Ovary (tissue), 9 donors: ENCODE data around the gene TRMU. TPM values are rescaled to one million over a fixed set of nuclear protein-coding genes. Genes with fewer than 3 reads are reported as not detected.

Experiments used
- DNase-seq, 5 donors: peaks; one replicate each; pipeline ENCODE4 v3.0.0-alpha.2; 2019 to 2020
- H3K27ac ChIP-seq, 2 donors: fragments of 200-600 bp; one replicate each; pipeline versions ENCODE4 v1.5.1 to v1.8.0; 2019 to 2022
- H3K27me3 ChIP-seq: fragments of 200-600 bp; one replicate; pipeline ENCODE4 v1.8.0; 2022
- H3K36me3 ChIP-seq: fragments of 200-600 bp; sonication (generic); one replicate; pipeline ENCODE4 v1.5.1; 2019
- H3K4me1 ChIP-seq: one replicate; pipeline ENCODE4 v1.8.1; 2013; ENCODE audit warnings: mild to moderate bottlenecking, moderate library complexity; ENCODE audit not compliant: insufficient read depth
- H3K4me3 ChIP-seq: fragments of 200-600 bp; sonication (generic); one replicate; pipeline ENCODE4 v1.5.1; 2017
- H3K9me3 ChIP-seq, 2 donors: fragments of 200-600 bp in 1 of 2; sonication (generic) in 1 of 2; one replicate each; pipeline versions ENCODE4 v1.5.1 to v1.8.1; 2013 to 2019; ENCODE audit warnings: mild to moderate bottlenecking in 1 of 2, moderate library complexity in 1 of 2
- EP300 ChIP-seq: sonication (generic); formaldehyde crosslinking; IDR thresholded peaks from one replicate; pipeline ENCODE4 v1.6.1; 2017; ENCODE audit warnings: antibody characterized with exemption
- POLR2A ChIP-seq: fragments of 450-650 bp; IDR thresholded peaks from one replicate; pipeline ENCODE4 v1.6.1; 2017; ENCODE audit warnings: antibody characterized with exemption, mild to moderate bottlenecking, moderate library complexity
- WGBS, 3 donors: extraction: QIAGEN DNeasy Blood & Tissue Kit in 1 of 3; methylation state at CpG; one replicate each; pipeline versions ENCODE4 v1.1.5 to v1.1.7; 2013 to 2017; 5-methylcytosine and 5-hydroxymethylcytosine counted together
- intact Hi-C, 4 donors: fragments of 100-400 bp; cut with DNase I; formaldehyde crosslinking; loops; one replicate each; pipeline versions ENCODE4 v1.11.0 to v1.15.1; 2022 to 2023
- polyA plus RNA-seq, 2 donors: library from polyadenylated mRNA; stranded (reverse); fragments of 200-250 nt in 1 of 2; fragments of 350-450 nt in 1 of 2; fragmentation: Illumina TruSeq in 1 of 2; extraction: RNeasy Lipid Tissue Mini Kit (QIAGEN cat#74804) in 1 of 2; gene quantifications; one replicate each; pipeline ENCODE4 v1.2.3, GENCODE V29; 2013 to 2014
- total RNA-seq, 7 donors: library from RNA; depleted of rRNA in 2 of 7; stranded (reverse); fragments of >200 nt in 2 of 7; fragmentation: NEBNext Ultra II Directional in 3 of 7; extraction: Animal tissue kit (Norgen Biotek cat#: 25700) in 3 of 7; gene quantifications; one replicate each; pipeline versions ENCODE4 v1.1.0 to v1.2.4, GENCODE V29; 2016 to 2023
- TF ChIP-seq, protein P1 (sequence below), 3 donors: fragments of 450-650 bp in 2 of 3; fragments of 200-600 bp in 1 of 3; IDR thresholded peaks; one replicate each; pipeline versions ENCODE4 v1.5.1 to v1.8.0; 2016 to 2022; ENCODE audit warnings: antibody characterized with exemption in 3 of 3, mild to moderate bottlenecking in 1 of 3
- donor health status: DM: no; HTN: no; CAD: no; lungs with moderate emphysema.
- donor health status: DM: no; HTN: no; CAD: no.
- donor health status: Bipolar disorder and iron deficiency.
- donor health status: DM: yes; HTN: yes; CAD: no.
- donor health status: DM: no; HTN: no; CAD: no.
- donor health status: DM: yes; HTN: yes; CAD: no.

The TRMU gene
- total and polyA plus RNA-seq, 9 donors, result 15.2 to 35.0 (median 30.3) TPM

DNA sequence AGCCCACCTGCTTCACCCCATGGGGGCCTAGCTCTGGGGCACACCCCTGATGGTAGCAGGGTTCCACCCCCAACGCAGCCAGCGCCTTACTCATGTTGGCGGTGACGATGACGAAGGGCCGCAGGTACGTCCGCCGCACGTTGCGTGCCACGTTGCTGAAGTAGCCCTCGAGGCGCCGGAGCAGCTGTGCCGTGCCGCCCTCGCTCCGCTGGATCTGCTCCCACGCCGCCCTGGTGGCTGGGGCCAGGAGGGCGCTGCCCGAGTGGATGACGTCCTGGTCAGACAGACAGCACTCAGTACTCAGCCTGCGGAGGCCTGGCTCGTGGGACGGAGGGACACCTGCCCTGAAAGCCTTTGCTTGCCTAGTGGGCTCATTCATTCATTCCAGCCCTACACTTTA, 50.8 kb downstream of the TRMU start:
- Histone ChIP-seq H3K36me3 (no peaks in the 10 kb centered on the region), H3K9me3 (no peaks in the 10 kb centered on the region), H3K27me3 (no peaks in the 10 kb centered on the region), H3K4me1 (peaks cover 3% of the 10 kb centered on the region), H3K27ac (no peak overlapping the region), H3K4me3 (no peak overlapping the region)
- TF ChIP-seq POLR2A, result no peak
- TF ChIP-seq, protein P1, sequence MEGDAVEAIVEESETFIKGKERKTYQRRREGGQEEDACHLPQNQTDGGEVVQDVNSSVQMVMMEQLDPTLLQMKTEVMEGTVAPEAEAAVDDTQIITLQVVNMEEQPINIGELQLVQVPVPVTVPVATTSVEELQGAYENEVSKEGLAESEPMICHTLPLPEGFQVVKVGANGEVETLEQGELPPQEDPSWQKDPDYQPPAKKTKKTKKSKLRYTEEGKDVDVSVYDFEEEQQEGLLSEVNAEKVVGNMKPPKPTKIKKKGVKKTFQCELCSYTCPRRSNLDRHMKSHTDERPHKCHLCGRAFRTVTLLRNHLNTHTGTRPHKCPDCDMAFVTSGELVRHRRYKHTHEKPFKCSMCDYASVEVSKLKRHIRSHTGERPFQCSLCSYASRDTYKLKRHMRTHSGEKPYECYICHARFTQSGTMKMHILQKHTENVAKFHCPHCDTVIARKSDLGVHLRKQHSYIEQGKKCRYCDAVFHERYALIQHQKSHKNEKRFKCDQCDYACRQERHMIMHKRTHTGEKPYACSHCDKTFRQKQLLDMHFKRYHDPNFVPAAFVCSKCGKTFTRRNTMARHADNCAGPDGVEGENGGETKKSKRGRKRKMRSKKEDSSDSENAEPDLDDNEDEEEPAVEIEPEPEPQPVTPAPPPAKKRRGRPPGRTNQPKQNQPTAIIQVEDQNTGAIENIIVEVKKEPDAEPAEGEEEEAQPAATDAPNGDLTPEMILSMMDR (IDR thresholded peaks at IDR 0.05), result no peak
- DNase-seq, result no peak
- WGBS, 3 donors, result 93 to 95% (median 93%) methylated on average over 27 of the region's 27 CpGs
- intact Hi-C loops, result no loop called here

DNA sequence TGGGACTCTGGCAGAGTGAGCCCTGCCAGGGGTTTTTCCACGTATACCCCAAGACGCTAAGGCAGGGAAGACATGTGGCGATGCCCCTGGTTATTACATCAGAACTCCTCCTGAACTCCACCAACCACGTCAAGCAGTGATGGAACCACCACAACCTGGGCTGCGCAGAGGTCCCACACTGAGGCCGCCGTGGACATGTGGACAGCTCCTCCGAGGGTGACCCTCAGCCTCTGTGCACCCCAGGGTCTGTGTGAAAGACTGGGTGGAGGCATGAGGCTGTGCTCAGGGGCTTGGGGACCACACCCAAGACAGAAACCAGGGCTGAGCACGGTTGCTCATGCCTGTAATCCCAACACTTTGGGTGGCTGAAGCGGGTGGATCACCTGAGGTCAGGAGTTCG, 52.2 kb downstream of the TRMU start:
- 87 to 93% (median 87%) methylated on average over 11 of the region's 11 CpGs for WGBS, 3 donors
- no peak overlapping the region for H3K27ac ChIP-seq
- no peak for DNase-seq

DNA sequence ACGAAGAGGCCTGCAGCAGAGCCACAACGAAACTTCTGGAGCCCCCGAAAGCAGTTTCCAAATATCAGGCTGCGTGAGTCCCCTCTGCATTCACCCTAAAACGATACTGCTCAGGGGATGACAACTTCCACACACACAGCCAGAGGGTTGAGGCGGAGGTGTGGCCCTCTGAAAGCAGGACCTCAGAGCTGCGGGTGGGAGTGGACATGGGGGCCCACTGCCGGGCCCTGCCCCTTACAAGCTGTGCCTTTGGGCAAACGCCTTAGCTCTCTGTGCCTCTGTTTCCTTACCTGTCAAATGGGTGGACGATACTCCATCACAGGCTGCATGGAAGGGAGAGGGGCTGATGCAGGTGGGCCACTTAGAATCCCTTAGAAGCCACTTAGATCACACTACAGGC, 53.1 kb downstream of the TRMU start:
- no peak overlapping the region for H3K4me3 ChIP-seq
- TF ChIP-seq EP300, result no peak
- TF ChIP-seq, protein P1 (IDR thresholded peaks at IDR 0.05), result no peak
- no peak for TF ChIP-seq POLR2A
- H3K27me3 ChIP-seq, result no peaks in the 10 kb centered on the region
- no peak overlapping the region for H3K27ac ChIP-seq
- no peaks in the 10 kb centered on the region for H3K36me3 ChIP-seq
- 87 to 93% (median 89%) methylated on average over 10 of the region's 10 CpGs for WGBS, 3 donors
- no peak for DNase-seq
- intact Hi-C loops, result no loop called here
- no peaks in the 10 kb centered on the region for H3K9me3 ChIP-seq
- peaks cover 3% of the 10 kb centered on the region for H3K4me1 ChIP-seq

More for the DNA sequence above, 52.2 kb downstream of the TRMU start:
- intact Hi-C loops, result no loop called here
- no peaks in the 10 kb centered on the region for H3K9me3 ChIP-seq
- H3K4me1 ChIP-seq, result peaks cover 3% of the 10 kb centered on the region
- H3K4me3 ChIP-seq, result no peak overlapping the region
- no peaks in the 10 kb centered on the region for H3K27me3 ChIP-seq
- TF ChIP-seq POLR2A (no peak), EP300 (no peak)
- TF ChIP-seq, protein P1 (IDR thresholded peaks at IDR 0.05), result no peak
- H3K36me3 ChIP-seq, result no peaks in the 10 kb centered on the region

DNA sequence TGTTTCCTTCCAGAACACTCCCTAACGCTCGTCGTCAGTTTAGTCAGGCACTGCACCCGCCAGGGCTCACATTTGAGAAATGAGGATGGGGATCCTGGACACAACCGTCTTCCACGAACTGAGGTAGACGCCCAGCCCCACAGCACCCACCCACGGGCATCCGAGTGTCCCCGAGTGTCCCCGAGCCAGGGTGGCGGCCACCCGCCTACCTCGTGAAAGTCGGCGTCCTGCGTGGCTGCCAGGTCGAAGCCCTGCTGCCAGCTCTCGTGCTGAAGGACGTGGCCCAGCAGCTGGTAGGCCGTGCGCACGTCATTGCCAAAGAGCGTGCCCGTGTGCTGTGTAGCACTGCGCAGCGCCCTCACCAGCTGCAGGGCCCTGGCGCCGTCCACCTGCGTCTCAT, 53.6 kb downstream of the TRMU start:
- H3K27ac ChIP-seq, result no peak overlapping the region
- H3K4me3 ChIP-seq, result no peak overlapping the region
- H3K9me3 ChIP-seq, result no peaks in the 10 kb centered on the region
- WGBS, 3 donors, result 90 to 94% (median 92%) methylated on average over 30 of the region's 30 CpGs
- intact Hi-C loops, result no loop called here
- TF ChIP-seq, protein P1 (IDR thresholded peaks at IDR 0.05), result no peak
- TF ChIP-seq POLR2A (no peak), EP300 (no peak)
- no peak for DNase-seq
- peaks cover 3% of the 10 kb centered on the region for H3K4me1 ChIP-seq
- H3K36me3 ChIP-seq, result no peaks in the 10 kb centered on the region
- H3K27me3 ChIP-seq, result no peaks in the 10 kb centered on the region
